GM18502 (cell line): ENCODE results near the gene CYP27C1.

ENCODE experiments used
- ATAC-seq: cut with Tn5 transposase; IDR thresholded peaks from one replicate; pipeline ENCODE4 v1.9.1; 2021; ENCODE audit warnings: mild to moderate bottlenecking; ENCODE audit not compliant: unreplicated experiment, poor library complexity

CYP27C1 gene

GRCh38 chr2:127157651-127158485 is 62.2 kb downstream of the CYP27C1 start:
- no peak for ATAC-seq

- no peak for ATAC-seq
These were observed 63.0 kb downstream of the CYP27C1 start for GRCh38 chr2:127157114-127157513.

GRCh38 chr2:127155947-127156346 is 64.2 kb downstream of the CYP27C1 start:
- ATAC-seq, result no peak

- ATAC-seq, result no peak
These were observed 65.0 kb downstream of the CYP27C1 start for GRCh38 chr2:127155028-127155581.

- ATAC-seq, result no peak
These were observed 65.7 kb downstream of the CYP27C1 start for GRCh38 chr2:127154396-127154795.

- ATAC-seq, result no peak
These were observed 66.4 kb downstream of the CYP27C1 start for GRCh38 chr2:127153691-127154158.

- no peak for ATAC-seq
These were observed 69.1 kb downstream of the CYP27C1 start for GRCh38 chr2:127150996-127151395.

GRCh38 chr2:127149384-127149783 is 70.7 kb downstream of the CYP27C1 start:
- ATAC-seq, result no peak

GRCh38 chr2:127146820-127147502 is 73.1 kb downstream of the CYP27C1 start:
- no peak for ATAC-seq

GRCh38 chr2:127146071-127146725 is 73.9 kb downstream of the CYP27C1 start:
- no peak for ATAC-seq

- ATAC-seq, result no peak
These were observed 74.7 kb downstream of the CYP27C1 start for GRCh38 chr2:127145280-127145895.

- ATAC-seq, result no peak
These were observed 76.0 kb downstream of the CYP27C1 start for GRCh38 chr2:127143841-127144782.

- ATAC-seq, result no peak
These were observed 77.2 kb downstream of the CYP27C1 start for GRCh38 chr2:127142663-127143630.

GRCh38 chr2:127140538-127140937 is 79.6 kb downstream of the CYP27C1 start:
- ATAC-seq, result no peak

- ATAC-seq, result no peak
These were observed 80.3 kb downstream of the CYP27C1 start for GRCh38 chr2:127139766-127140165.

- no peak for ATAC-seq
These were observed 81.8 kb downstream of the CYP27C1 start for GRCh38 chr2:127138281-127138680.

- no peak for ATAC-seq
These were observed 82.4 kb downstream of the CYP27C1 start for GRCh38 chr2:127137741-127138140.

GRCh38 chr2:127137225-127137624 is 82.9 kb downstream of the CYP27C1 start:
- no peak for ATAC-seq
